Measurements from ENCODE around the gene HSPBP1. TPM values are rescaled to one million over a fixed set of nuclear protein-coding genes. Genes with fewer than 3 reads are reported as not detected.

The HSPBP1 gene
- total RNA-seq, 1 donor from 2014 or later, result 15.0 TPM

GRCh38 chr19:55247621-55248099 is 32.2 kb downstream of the HSPBP1 start:
- H3K27me3 Mint-ChIP-seq (ENCODE audit: insufficient read depth, low read depth), result peaks cover 3% of the 10 kb centered on the region
- TF ChIP-seq CTCF (IDR thresholded peaks at IDR 0.05) (no peak), EZH2phosphoT487 (IDR thresholded peaks at IDR 0.05) (no peak), EZH2 (IDR thresholded peaks at IDR 0.05) (no peak)
- H3K27ac ChIP-seq, result no peak overlapping the region
- H3F3A ChIP-seq (ENCODE audit: low read depth), result no peaks in the 10 kb centered on the region
- no peaks in the 10 kb centered on the region for H3K36me3 ChIP-seq
- no peak overlapping the region for H3K9ac ChIP-seq
- no peaks in the 10 kb centered on the region for H3K9me3 Mint-ChIP-seq
- no peak overlapping the region for H3K27ac Mint-ChIP-seq
- peaks cover 51% of the 10 kb centered on the region for H3K79me2 ChIP-seq (ENCODE audit: low read depth)
- DNase-seq (ENCODE audit: low spot score), result no peak
- peaks cover 6% of the 10 kb centered on the region for H3K4me1 Mint-ChIP-seq
- H3K9me3 ChIP-seq (ENCODE audit: low read depth), result no peaks in the 10 kb centered on the region
- no peak overlapping the region for H3K4me3 ChIP-seq
- H2AFZ ChIP-seq (replicated peaks), result no peak overlapping the region
- no peak overlapping the region for H3K4me2 ChIP-seq
- peaks cover 61% of the 10 kb centered on the region for H4K20me1 ChIP-seq (ENCODE audit: low read depth)
- H3K27me3 ChIP-seq, result no peaks in the 10 kb centered on the region
- no peak overlapping the region for H3K4me3 Mint-ChIP-seq
- peaks cover 6% of the 10 kb centered on the region for H3K36me3 Mint-ChIP-seq
- no peaks in the 10 kb centered on the region for H3K4me1 ChIP-seq

GRCh38 chr19:55246462-55247451 is 33.2 kb downstream of the HSPBP1 start:
- Histone ChIP-seq H4K20me1 (ENCODE audit: low read depth) (peaks cover 52% of the 10 kb centered on the region), H3K27ac (no peak overlapping the region), H3F3A (ENCODE audit: low read depth) (no peaks in the 10 kb centered on the region), H3K4me2 (no peak overlapping the region), H3K4me3 (no peak overlapping the region), H3K4me1 (no peaks in the 10 kb centered on the region), H3K9ac (no peak overlapping the region), H3K27me3 (no peaks in the 10 kb centered on the region), H3K79me2 (ENCODE audit: low read depth) (peaks cover 42% of the 10 kb centered on the region), H3K36me3 (no peaks in the 10 kb centered on the region), H2AFZ (replicated peaks) (no peak overlapping the region), H3K9me3 (ENCODE audit: low read depth) (no peaks in the 10 kb centered on the region)
- H3K27ac Mint-ChIP-seq, result no peak overlapping the region
- peaks cover 6% of the 10 kb centered on the region for H3K4me1 Mint-ChIP-seq
- peaks cover 7% of the 10 kb centered on the region for H3K36me3 Mint-ChIP-seq
- H3K4me3 Mint-ChIP-seq, result no peak overlapping the region
- no peak for TF ChIP-seq CTCF (IDR thresholded peaks at IDR 0.05)
- peaks cover 3% of the 10 kb centered on the region for H3K27me3 Mint-ChIP-seq (ENCODE audit: insufficient read depth, low read depth)
- DNase-seq (ENCODE audit: low spot score), result no peak
- no peaks in the 10 kb centered on the region for H3K9me3 Mint-ChIP-seq

GRCh38 chr19:55245236-55245904 is 34.5 kb downstream of the HSPBP1 start:
- Histone ChIP-seq H3K79me2 (ENCODE audit: low read depth) (peaks cover 28% of the 10 kb centered on the region), H2AFZ (replicated peaks) (no peak overlapping the region), H3F3A (ENCODE audit: low read depth) (no peaks in the 10 kb centered on the region), H3K36me3 (no peaks in the 10 kb centered on the region), H3K4me2 (no peak overlapping the region), H3K4me3 (no peak overlapping the region), H3K27me3 (no peaks in the 10 kb centered on the region), H3K9ac (no peak overlapping the region), H3K9me3 (ENCODE audit: low read depth) (no peaks in the 10 kb centered on the region), H4K20me1 (ENCODE audit: low read depth) (peaks cover 39% of the 10 kb centered on the region), H3K27ac (no peak overlapping the region), H3K4me1 (no peaks in the 10 kb centered on the region)
- no peak for DNase-seq (ENCODE audit: low spot score)
- no peak overlapping the region for H3K4me3 Mint-ChIP-seq
- H3K27ac Mint-ChIP-seq, result no peak overlapping the region
- no peaks in the 10 kb centered on the region for H3K9me3 Mint-ChIP-seq
- TF ChIP-seq EZH2 (IDR thresholded peaks at IDR 0.05), result no peak
- no peak for TF ChIP-seq EZH2phosphoT487 (IDR thresholded peaks at IDR 0.05)
- TF ChIP-seq CTCF (IDR thresholded peaks at IDR 0.05), result no peak
- H3K27me3 Mint-ChIP-seq (ENCODE audit: insufficient read depth, low read depth), result peaks cover 8% of the 10 kb centered on the region
- peaks cover 10% of the 10 kb centered on the region for H3K36me3 Mint-ChIP-seq
- H3K4me1 Mint-ChIP-seq, result peaks cover 6% of the 10 kb centered on the region

Data from neural progenitor cell (in vitro differentiated cells).